SW 1271 (cell line): Measurements from ENCODE around the gene CEP290.
"Not testable (repeated sequence)": the region's sequence is repeated elsewhere in the genome, so short reads cannot be mapped to it uniquely, and the experiment has no call there.

ENCODE experiments used
- DNase-seq, 2 experiments: peaks; one replicate each; lab custom pipeline; 2025; lab: John Stamatoyannopoulos, UW

The CEP290 gene

DNA sequence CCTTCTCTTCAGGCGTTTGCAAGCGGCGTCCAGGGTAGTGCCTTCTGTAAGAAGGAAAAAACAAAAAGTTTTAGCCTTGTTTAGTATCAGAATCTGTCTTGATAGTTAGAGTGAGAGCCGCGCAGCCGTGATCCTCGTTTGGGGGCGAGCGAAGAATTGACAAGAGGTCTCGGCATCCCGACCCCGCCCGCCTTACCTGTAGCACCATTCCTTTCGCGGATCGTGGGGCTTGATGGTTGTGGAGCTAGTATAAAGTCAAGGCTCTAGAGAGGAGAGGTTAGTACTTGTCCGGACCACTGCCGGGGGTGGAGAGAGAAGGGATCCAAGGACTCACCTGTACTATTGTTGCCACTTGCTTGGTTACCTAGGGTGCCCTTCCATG is 713 bp upstream of the CEP290 start:
- DNase-seq: no peak

DNA sequence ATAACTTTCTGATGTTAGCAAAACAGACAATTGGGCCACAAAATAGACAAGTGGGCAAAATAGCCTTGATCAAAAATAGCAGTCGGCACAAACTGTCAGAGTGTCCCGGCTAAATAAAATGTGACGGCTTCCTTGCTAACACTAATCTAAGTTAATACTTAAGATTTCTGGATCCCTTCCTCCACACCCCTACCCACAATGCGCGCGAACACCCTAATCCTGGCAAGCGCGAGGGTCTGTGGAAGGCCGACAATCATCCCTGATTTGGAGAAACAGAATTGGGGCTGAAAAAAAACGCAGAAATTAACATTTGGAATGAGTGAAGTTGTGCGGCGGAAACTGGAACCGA is 489 bp downstream of the CEP290 start:
- no peak for DNase-seq

DNA sequence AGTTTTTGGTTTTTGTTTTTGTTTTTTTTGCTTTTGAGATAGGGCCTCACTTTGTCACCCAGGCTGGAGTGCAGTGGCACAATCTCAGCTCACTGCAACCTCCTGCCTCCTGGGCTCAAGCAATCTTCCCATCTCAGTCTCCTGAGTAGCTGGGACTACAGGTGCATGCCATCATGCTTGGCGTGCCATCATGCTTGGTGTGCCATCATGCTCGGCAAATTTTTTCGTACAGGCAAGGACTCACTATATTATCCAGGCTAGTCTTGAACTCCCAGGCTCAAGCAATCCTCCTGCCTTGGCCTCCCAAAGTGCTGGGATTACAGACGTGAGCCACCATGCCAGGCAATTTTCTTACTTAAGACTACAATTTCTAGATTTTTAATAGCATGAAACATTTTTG is 2.2 kb downstream of the CEP290 start:
- not testable (repeated sequence) for DNase-seq

DNA sequence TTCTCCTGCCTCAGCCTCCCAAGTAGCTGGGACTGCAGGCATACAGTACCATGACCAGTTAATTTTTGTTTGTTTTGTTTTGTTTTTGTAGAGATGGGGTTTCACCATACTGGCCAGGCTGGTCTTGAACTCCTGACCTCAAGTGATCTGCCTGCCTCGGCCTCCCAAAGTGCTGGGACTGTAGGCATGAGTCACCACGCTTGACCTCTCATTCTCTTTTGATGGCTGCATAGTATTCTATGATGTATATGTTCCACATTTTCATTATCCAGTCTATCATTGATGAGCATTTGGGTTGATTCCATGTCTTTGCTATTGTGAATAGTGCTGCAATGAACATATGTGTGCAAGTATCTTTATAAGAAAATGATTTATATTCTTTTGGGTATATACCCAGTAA is 8.7 kb downstream of the CEP290 start:
- not testable (repeated sequence) for DNase-seq

DNA sequence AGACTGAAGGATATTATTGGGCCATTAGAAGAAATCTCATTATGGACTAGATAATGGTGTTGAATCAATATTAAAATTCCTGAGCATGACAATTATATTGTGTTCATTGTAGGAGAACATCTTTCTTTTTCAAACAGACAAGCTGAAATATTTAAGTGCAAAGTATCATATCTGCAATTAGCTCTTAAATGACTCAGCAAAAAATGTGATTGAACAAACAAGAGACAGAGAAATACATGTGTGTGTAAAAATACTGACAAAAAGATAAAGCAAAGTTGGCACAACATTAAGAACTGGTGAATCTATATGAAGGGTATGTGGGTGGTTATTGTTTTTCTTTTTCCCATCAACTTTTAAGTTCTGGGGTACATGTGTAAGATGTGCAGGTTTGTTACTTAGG is 9.5 kb downstream of the CEP290 start:
- DNase-seq: no peak

DNA sequence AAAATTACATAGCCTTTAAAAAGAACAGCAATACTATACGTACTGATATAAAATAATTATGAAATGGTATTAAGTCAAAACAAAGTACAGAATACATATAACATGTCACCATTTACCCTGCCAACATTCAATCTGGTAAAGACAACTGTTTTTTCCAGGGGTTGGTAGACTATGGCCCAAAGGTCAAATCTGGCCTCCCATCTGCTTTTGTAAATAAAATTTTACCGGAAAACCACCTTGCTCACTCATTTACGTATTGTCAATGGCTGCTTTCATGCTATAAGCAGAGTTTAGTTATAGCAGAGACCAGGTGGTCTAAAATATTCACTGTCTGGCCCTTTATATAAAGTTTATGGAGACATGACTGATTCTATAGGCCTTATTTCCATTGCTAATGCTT is 14.0 kb downstream of the CEP290 start:
- DNase-seq: no peak

DNA sequence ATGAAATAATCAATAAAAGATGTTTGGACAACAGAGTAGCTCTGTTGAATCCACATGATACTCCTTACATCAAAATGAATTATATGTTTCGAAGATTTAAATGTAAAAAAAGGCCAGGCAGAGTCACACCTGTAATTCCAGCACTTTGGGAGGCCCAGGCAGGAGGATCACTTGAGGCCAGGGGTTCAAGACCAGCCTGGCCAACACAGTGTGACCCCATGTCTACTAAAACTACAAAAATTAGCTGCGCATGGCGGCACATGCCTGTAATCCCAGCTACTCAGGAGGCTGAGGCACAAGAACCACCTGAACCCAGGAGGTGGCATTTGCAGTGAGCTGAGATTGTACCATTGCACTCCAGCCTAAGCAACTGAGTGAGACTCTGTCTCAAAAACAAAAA is 14.8 kb downstream of the CEP290 start:
- no peak for DNase-seq

DNA sequence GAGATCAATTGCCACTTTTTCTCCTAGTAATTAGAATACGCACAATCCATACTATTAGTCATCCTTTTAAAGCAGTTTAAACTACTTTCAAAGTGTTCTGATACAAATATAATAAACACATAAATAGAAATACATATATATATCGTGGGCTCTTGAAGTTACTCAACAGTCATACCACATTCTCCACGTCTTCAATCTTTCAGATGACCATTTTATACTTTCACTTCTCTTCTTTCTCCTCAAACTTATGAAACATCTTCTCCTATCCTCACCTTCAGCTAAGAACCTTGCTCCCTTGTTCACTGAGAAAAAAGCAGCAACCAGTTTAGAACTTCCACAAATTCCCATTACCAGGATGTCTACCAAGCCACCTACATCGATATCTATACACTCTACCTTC is 19.2 kb downstream of the CEP290 start:
- no peak for DNase-seq

DNA sequence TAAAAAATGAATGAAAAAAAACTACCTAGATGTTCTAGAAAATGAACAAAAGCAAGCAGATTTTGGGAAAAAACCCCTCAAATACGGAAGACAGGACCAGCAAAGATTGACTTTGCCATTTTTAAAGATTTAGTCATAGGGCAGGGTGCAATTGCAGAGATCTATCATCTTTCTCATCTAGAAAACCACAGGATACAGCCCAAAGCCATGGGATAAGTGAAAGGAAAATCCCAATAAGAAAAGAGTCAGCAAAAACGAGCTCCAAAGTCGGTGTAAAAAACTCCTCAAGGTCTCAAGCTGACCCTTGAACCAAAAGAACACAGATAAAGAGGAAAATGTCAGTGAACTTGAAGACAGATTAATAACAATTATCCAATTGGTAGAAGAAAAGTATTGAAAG is 28.0 kb downstream of the CEP290 start:
- DNase-seq: no peak

DNA sequence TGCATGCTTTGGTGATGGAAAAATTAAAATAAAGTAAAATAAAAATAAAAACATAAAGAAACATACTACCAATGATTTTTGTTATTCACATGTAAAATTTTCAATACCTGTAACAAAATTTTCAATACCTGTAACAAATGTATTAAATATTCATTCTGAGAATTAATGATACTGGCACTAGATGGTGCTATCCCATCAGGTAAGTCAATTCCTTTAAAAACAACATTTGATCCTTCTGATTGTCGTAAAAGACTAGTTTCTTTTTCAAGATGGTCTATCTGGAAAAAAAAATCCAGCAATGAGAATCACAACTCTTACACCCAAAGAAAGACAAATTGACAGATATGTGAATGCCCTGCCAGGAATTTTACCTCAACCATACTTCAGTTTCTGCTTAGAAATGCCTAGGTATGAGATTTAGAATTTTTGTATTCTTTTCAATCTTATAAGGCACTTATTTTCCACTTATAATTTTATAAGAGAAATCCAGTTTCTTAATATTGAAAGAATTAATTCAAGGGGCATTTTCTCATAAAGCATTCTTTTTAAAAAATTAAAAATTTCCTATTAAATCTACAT is 30.7 kb downstream of the CEP290 start:
- peak in 1 of 2 experiments; percentile 47 for DNase-seq

DNA sequence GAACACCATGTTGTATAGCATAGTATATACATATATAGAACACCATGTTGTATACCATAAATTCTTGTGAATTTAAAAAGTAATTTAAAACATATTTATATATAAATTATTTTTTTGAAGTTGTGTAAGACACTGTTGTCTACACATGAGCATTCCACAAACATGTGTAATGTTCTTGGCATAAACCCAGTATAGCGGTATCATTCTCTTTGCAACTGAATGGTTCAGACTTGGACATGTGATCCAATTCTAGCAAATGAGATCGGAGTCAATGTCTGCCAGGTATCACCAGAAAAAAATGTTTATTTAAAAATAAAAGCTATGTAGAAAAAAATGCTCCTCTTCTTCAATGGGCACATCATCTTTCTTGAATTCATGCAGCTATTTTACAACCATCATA is 33.9 kb downstream of the CEP290 start:
- DNase-seq: no peak

DNA sequence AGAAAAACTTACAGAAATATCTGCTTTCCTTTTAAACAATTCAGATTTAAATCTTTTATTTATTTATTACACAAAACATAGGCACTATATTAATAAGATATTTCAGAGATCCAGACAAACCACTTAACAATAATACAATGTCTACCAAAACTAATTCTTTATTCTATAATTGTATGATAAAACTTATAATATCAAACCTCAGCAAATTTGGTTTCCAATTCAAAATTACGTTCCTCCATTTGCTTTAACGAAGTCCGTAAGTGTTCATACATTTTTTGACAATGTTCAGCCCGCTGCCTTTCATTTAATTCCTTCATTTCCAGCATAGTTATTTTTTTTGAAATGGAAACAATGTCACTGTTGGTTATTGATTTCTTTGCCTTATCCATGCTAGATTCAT is 48.3 kb downstream of the CEP290 start:
- DNase-seq: no peak

DNA sequence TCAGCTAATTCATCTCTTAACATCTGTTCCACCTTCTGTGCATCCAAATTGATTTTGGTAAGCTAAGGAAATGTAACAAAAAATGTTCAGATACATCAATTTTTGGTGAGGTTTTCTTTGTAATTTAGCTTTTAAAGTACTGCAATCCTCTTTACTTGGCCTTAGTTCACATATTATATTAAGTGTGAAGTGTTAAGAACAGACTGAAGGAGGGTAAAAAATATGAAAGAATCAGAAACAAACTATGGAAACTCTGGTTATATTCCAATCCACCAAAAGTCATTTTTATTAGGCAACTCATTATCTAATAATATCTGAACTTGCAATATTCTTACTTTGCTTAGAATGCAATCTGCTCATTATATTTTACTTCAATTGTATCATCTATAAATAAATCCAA is 49.1 kb downstream of the CEP290 start:
- no peak for DNase-seq

DNA sequence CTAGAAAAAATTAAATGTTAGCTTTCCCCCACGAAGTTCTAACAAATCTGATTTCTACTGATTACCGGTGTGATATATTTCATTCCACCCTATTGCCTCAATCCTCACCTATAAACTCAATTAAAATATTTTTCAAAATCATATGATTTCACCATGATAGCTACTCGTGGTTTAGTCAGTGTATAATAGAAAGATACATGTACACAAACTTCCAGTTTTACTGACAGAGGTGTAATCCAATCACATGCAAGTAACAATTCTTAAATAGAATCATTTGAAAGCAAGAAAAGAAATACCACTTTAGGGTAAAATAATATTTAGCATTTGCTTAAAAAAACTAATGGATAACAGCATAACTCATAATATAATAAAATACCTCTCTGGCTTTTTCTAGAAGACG is 57.7 kb downstream of the CEP290 start:
- DNase-seq: no peak

DNA sequence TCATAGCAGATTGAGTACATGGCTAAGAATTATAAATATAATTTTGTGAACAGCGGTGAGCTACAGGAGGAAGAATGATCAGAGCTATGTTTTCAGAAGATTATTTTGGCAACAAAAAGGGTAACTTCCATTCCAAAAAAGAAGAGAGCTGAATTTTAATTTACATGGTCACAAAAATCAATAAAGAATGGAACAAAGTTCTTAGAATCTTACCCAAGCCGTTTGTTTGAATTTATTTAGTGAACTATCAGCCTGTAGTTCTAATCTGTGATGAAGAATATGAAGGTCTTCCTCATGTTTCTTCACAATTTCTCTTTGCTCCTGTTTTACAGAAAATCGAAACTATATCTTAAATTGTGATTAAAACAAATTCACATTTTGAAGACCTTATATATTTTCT is 58.3 kb downstream of the CEP290 start:
- DNase-seq: no peak

DNA sequence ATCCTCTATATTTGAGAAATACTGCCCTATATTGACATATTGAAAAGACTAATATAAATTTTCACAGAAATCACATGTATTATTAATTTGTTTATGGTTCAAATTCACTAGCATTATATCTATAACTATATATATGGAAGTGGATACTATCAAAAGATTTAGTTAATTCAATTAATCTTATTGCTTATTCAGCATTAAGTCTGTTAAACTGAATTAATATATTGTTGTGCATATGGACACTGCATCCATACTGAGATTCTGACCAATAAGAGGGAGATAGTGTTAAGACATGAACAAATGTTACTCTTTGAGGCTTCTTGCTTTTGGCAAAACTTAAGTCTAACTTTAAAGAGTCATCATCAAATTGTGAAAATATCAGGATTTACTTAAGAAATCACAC is 60.6 kb downstream of the CEP290 start:
- no peak for DNase-seq

DNA sequence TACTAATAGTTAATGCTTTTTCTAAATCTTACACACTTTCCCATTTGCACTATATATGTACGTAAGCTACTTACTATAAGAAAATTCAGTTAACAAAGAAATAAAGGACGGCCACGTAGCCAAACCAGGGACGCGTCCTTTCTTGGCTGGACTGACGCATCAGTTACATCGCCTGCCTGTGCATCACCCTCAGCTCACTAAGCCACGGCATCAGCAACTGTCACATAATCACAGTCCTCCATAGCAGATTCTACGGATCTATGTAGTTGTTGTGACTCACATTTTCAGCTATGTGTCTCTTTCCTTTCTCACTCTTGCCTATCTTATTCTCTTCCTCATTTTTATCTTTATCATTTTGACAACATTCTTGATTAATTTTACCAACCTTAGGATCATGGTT is 74.6 kb downstream of the CEP290 start:
- DNase-seq: no peak

DNA sequence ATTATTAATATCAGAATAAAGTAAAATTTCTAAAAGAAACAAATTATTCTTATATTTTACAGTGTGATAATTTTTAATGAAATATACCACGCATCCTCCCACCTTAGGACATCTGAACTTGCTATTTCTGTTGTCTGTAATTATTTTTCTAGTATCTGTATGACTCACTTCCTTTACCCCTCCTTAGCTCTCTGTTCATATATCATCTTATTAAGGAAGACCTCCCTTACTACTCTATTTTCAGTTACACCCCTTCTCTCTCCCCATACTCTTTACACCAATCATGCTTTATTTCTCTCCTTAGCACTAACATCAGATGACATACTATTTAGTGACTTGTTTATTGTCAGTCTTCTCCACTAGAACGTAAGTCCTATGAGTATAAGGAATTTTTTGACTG is 78.5 kb downstream of the CEP290 start:
- DNase-seq: peak in 1 of 2 experiments; percentile 15

DNA sequence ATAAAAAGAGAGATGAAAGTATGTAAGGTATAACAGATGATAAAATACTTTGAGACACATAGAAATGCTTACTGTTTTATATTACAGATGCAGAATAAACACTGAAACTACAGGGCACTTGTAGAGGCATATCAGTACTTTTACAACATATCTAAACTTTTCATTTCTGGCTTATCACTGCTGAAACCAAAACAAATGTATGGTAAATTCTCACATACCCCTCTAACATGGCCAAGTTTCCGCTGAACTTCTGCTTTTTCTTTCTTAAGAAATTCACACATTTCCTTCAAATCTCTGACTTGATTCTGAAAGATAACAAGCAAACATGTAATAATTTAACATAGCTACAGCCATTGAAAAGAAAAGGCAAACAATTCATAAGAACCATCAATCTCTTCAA is 79.4 kb downstream of the CEP290 start:
- DNase-seq: no peak

DNA sequence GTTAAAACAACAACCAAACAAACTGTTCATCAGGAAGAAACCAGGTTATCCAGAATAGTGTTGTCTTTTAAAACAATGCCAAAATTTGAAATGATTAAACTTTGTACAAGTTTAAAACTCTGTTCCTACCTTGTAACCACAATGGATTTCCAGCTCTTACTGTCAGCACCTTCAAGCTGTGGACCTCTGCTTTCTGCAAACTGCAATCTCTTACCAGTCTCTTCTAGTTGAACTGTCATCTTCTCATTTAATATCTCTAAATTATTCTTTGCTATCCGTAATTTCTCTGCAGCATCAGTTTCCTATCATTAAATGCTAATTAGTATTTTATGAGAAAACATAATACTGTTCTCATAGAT is 83.2 kb downstream of the CEP290 start:
- DNase-seq: no peak

DNA sequence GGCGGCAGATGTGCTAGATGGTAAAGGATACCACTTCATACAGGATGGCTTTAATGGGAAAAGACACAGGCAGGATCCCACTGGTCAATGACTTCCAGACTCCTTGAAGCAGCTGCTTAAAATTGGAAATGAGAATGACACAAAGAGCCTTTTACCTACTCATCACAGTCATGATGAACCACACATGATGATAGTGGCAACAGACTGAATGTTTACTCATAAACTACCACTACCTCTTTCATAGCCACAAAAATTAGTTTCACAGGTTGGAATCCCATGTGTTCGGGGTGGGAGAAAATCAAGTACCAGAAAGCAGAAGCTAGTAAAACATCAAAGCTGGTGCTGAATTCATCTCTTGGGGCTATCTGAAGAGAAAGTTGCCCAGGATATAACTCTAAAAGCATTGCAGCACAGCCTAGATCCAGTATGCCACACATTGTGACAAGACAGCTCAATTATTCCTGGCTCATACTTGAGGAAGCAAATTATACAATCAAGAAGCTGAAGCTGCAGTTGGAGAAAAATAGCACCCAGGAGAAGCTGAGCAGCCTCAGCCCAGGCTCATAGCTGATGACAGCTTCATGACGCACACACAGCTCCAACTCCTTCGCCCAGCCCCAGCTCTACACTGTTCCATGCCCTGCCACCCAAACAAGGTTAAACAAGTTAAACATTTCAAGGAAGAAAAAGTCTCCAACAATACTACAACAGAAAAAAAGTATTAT is 83.7 kb downstream of the CEP290 start:
- no peak for DNase-seq

DNA sequence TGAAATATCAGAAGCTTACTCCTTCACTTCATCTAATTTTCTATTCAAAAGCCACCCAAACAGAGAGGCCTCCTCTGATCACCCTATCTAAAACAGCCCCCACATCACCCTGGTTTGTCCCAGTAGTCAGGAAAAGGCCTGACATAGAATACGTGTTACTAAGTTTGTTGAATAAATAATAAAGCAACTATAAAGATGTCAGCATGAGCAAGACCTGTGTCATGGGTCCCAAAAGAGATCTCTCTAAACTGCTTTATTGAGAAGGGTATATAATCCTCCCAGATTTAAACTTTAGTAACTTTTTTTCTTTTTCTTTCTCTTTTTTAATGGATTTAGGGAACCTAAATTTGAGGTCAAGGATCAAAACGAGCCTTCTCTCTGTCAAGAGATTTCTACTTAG is 85.3 kb downstream of the CEP290 start:
- no peak for DNase-seq

DNA sequence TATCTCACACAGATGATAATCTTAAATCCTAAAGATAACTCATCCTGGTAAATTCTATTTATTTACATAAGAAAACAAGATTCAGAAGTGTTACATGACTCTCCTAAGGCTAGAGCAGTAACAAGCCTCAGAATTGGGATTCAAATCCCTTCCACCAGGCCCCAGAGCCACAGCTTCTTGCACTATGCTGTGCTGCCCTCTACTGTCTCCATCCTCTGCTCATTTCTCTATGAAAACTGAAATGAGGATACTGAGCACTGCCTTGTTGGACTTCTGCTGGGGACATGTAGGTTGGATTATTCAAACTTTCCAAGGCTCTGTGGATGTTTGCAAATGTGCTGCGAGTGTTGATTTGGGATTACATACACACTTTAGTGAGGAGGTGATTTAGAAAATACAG is 89.2 kb downstream of the CEP290 start:
- DNase-seq: peak in 1 of 2 experiments; percentile 25

DNA sequence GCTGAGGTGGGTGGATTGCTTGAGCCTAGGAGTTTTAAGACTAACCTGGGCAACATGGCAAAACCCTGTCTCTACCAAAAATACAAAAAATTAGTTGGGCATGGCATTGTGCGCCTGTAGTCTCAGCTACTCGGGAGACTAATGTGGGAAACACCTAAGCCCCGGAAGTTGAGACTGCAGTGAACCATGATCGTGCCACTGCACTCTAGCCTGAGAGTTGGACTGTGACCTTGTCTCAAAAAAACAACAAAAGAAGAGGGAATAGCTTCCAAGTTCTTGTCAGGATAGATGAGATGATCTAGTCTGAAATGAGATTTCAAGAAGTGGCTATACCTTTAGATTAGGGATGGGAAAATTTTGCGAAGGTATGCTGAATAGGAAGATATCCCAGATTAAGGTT is 97.9 kb downstream of the CEP290 start:
- DNase-seq: no peak
